Gastroesophageal sphincter (tissue), 4 donors: ENCODE results near the gene YPEL3. TPM values are rescaled to one million over a fixed set of nuclear protein-coding genes. Genes with fewer than 3 reads are reported as not detected.
"Not testable (repeated sequence)": the region's sequence is repeated elsewhere in the genome, so short reads cannot be mapped to it uniquely, and the experiment has no call there.

Source experiments
- ATAC-seq: fragments of 150-250 bp; one replicate; pipeline ENCODE4 v1.9.1; 2016; ENCODE audit warnings: mild to moderate bottlenecking, moderate library complexity
- H3K27ac ChIP-seq, 4 donors: fragments of 200-600 bp; sonication (generic) in 3 of 4; 1 replicate in 3 of 4; 2 replicates in 1 of 4; pipeline ENCODE4 v1.5.1; 2016 to 2019
- H3K27me3 ChIP-seq: fragments of 200-600 bp; sonication (generic); one replicate; pipeline ENCODE4 v1.5.1; 2019
- H3K36me3 ChIP-seq, 2 donors: fragments of 200-600 bp; sonication (generic); one replicate each; pipeline ENCODE4 v1.5.1; 2019; ENCODE audit warnings: control low read depth in 1 of 2
- H3K4me1 ChIP-seq, 3 donors: fragments of 200-600 bp; sonication (generic); 1 replicate in 2 of 3; 2 replicates in 1 of 3; pipeline ENCODE4 v1.5.1; 2016 to 2019; ENCODE audit warnings: control low read depth in 2 of 3
- H3K4me3 ChIP-seq, 2 donors: fragments of 200-600 bp; sonication (generic); one replicate each; pipeline ENCODE4 v1.5.1; 2019; ENCODE audit warnings: mild to moderate bottlenecking in 1 of 2, moderate library complexity in 1 of 2
- H3K9me3 ChIP-seq, 3 donors: fragments of 200-600 bp; sonication (generic); one replicate each; pipeline ENCODE4 v1.5.1; 2017 to 2019; ENCODE audit warnings: control low read depth in 2 of 3
- CTCF ChIP-seq, 4 experiments: fragments of 200-600 bp in 2 of 4; fragments of 450-650 bp in 2 of 4; sonication (generic) in 1 of 4; IDR thresholded peaks; one replicate each; pipeline ENCODE4 v1.5.1; 2017 to 2019; ENCODE audit warnings: antibody characterized with exemption in 4 of 4, mild to moderate bottlenecking in 2 of 4, moderate library complexity in 2 of 4
- EP300 ChIP-seq: sonication (generic); formaldehyde crosslinking; IDR thresholded peaks from one replicate; pipeline ENCODE4 v1.6.1; 2017; ENCODE audit warnings: antibody characterized with exemption, mild to moderate bottlenecking
- POLR2A ChIP-seq, 2 donors: fragments of 450-650 bp; IDR thresholded peaks; one replicate each; pipeline ENCODE4 v1.6.1; 2017; ENCODE audit warnings: antibody characterized with exemption in 2 of 2, mild to moderate bottlenecking in 2 of 2, moderate library complexity in 1 of 2
- POLR2AphosphoS5 ChIP-seq: sonication (generic); formaldehyde crosslinking; IDR thresholded peaks from one replicate; pipeline ENCODE4 v1.6.1; 2017; ENCODE audit warnings: antibody characterized with exemption
- WGBS, 2 donors: methylation state at CpG; one replicate each; pipeline ENCODE4 v1.1.5; 2018; ENCODE audit warnings: low coverage in 1 of 2; 5-methylcytosine and 5-hydroxymethylcytosine counted together
- total RNA-seq, 4 donors: library from RNA; depleted of rRNA; stranded (reverse); fragments of >200 nt; gene quantifications; one replicate each; pipeline ENCODE4 v1.1.0, GENCODE V29; 2016

The YPEL3 gene
- total RNA-seq, 4 donors from 2014 or later = 76.9 to 105 (median 80.2) TPM

- WGBS, 2 donors = 57 to 58% methylated on average over 1 to 8 of the region's 11 CpGs
- H3K27ac ChIP-seq = no peak overlapping the region
- H3K36me3 ChIP-seq = no peaks in the 10 kb centered on the region
- no peak for TF ChIP-seq EP300
- no peak for TF ChIP-seq CTCF (IDR thresholded peaks at IDR 0.05)
- TF ChIP-seq POLR2AphosphoS5 = no peak
- no peak for TF ChIP-seq POLR2A (IDR thresholded peaks at IDR 0.05)
- no peak overlapping the region for H3K4me3 ChIP-seq
- ATAC-seq = no peak
- no peaks in the 10 kb centered on the region for H3K27me3 ChIP-seq
- no peaks in the 10 kb centered on the region for H3K9me3 ChIP-seq
- H3K4me1 ChIP-seq = peaks cover 0 to 2% (median 0%) of the 10 kb centered on the region in 3 donors
Measured at GRCh38 chr16:30136971-30137605, 41.1 kb upstream of the YPEL3 start.

- H3K27ac ChIP-seq = no peak overlapping the region
- no peaks in the 10 kb centered on the region for H3K36me3 ChIP-seq
- H3K9me3 ChIP-seq = no peaks in the 10 kb centered on the region
- 64 to 66% methylated on average over 2 to 3 of the region's 3 CpGs for WGBS, 2 donors
- H3K4me1 ChIP-seq = peaks cover 0 to 9% (median 0%) of the 10 kb centered on the region in 3 donors
- ATAC-seq = no peak
- no peaks in the 10 kb centered on the region for H3K27me3 ChIP-seq
- H3K4me3 ChIP-seq = no peak overlapping the region
- TF ChIP-seq EP300 = no peak
- TF ChIP-seq POLR2AphosphoS5 = no peak
- TF ChIP-seq CTCF (IDR thresholded peaks at IDR 0.05) = no peak
- TF ChIP-seq POLR2A (IDR thresholded peaks at IDR 0.05) = no peak
Measured at GRCh38 chr16:30132591-30132990, 36.6 kb upstream of the YPEL3 start.

- Histone ChIP-seq H3K4me3 (no peak overlapping the region), H3K27ac (no peak overlapping the region), H3K4me1 (peaks cover 0 to 9% (median 0%) of the 10 kb centered on the region in 3 donors), H3K36me3 (no peaks in the 10 kb centered on the region), H3K9me3 (no peaks in the 10 kb centered on the region), H3K27me3 (no peaks in the 10 kb centered on the region)
- WGBS, 2 donors = 0 to 43% methylated on average over 1 to 4 of the region's 4 CpGs
- ATAC-seq = no peak
- TF ChIP-seq CTCF (IDR thresholded peaks at IDR 0.05) = no peak
- TF ChIP-seq POLR2AphosphoS5 = no peak
- no peak for TF ChIP-seq POLR2A (IDR thresholded peaks at IDR 0.05)
- TF ChIP-seq EP300 = no peak
Measured at GRCh38 chr16:30131869-30132475, 36.0 kb upstream of the YPEL3 start.

GRCh38 chr16:30127993-30128392 is 32.0 kb upstream of the YPEL3 start:
- H3K36me3 ChIP-seq = no peaks in the 10 kb centered on the region
- H3K4me1 ChIP-seq = peaks cover 0 to 25% (median 0%) of the 10 kb centered on the region in 3 donors
- 63 to 86% methylated on average over 1 of the region's 1 CpG for WGBS, 2 donors
- no peak for ATAC-seq
- H3K27me3 ChIP-seq = no peaks in the 10 kb centered on the region
- H3K9me3 ChIP-seq = no peaks in the 10 kb centered on the region
- no peak overlapping the region for H3K27ac ChIP-seq
- TF ChIP-seq CTCF (IDR thresholded peaks at IDR 0.05) (no peak), EP300 (no peak), POLR2AphosphoS5 (no peak), POLR2A (IDR thresholded peaks at IDR 0.05) (no peak)
- H3K4me3 ChIP-seq = no peak overlapping the region

GRCh38 chr16:30125690-30126089 is 29.7 kb upstream of the YPEL3 start:
- not testable (repeated sequence) for H3K27me3 ChIP-seq, H3K36me3 ChIP-seq, ATAC-seq, H3K9me3 ChIP-seq, H3K27ac ChIP-seq, H3K4me3 ChIP-seq
- 94 to 100% methylated on average over 3 to 6 of the region's 9 CpGs for WGBS, 2 donors
- H3K4me1 ChIP-seq = peaks cover 0 to 35% (median 6%) of the 10 kb centered on the region in 3 donors
